IPS DF 4.7 (cell line): ENCODE results near the gene RPS6KA5.
A peak's percentile ranks its signal among the peaks of the same experiment; 100 is the strongest.
"Not testable (repeated sequence)": the region's sequence is repeated elsewhere in the genome, so short reads cannot be mapped to it uniquely, and the experiment has no call there.

Source experiments
- DNase-seq: peaks from one replicate; pipeline ENCODE4 v3.0.0-alpha.2; 2013; ENCODE audit warnings: low spot score; ENCODE audit errors: extremely low read depth

The RPS6KA5 gene

DNA sequence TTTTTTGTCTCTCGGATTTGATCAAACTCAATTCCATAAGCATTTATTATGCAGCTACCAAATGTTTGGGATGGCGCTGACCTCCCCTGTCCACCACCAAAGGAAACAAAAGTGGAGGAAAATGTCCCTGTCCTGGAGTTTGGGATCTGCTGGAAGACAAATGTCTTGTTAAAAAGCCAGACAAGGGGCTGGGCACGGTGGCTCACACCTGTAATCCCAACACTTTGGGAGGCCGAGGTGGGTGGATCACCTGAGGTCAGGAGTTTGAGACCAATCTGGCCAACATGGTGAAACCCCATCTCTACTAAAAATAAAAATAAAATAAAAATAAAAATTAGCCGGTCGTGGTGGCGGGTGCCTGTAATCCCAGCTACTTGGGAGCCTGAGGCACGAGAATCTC lies 221.9 kb downstream of the RPS6KA5 start:
- not testable (repeated sequence) for DNase-seq

DNA sequence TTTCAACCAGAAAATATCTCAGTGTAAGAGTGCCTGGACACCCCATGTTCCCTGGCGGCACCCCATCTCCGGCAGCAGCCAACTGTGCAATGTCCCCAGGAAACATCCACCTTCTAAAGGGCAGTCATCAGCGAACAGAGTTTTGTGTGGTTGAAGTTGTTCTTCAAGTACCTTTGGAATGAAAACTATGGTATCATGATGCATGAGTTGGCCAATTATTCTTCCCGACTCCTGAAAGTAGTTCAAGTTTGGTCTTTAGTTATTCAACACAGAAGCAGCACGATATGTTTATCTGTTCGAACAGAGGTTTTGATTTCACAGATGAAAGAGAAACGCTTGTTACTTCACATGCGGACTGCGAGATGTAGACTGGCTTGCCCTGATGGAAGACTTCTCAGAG lies 223.1 kb downstream of the RPS6KA5 start:
- DNase-seq = no peak

DNA sequence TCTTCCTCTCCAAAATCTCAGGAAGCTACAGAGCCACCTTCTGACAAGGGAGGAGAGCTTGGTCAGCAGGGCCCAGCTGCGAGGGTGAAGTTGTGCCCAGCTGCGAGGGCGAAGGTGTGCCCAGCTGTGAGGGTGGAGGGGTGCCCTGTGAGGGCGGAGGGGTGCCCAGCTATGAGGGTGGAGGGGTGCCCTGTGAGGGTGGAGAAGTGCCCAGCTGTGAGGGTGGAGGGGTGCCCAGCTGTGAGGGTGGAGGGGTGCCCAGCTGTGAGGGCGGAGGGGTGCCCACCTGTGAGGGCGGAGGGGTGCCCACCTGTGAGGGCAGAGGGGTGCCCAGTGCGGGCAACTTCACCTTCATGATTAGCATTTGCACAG lies 223.8 kb downstream of the RPS6KA5 start:
- no peak for DNase-seq

DNA sequence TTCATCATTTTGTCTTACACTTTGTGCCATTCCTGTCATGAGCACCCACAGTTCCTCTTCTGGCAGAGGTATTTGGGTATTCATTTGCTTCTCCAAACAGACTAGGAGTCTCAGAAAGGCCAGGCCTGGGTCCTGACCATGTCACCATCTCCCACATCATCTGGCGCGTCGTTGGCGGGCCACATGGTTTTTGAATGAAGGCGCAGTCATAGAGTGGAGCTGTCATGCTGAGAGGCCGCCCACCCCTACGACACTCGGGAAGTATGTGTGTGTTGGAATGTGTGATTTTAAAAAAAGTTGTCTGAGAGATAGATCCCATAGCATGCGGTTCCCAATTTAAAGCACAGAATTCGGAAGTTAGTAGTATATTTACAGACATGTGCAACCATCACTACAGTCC lies 228.6 kb downstream of the RPS6KA5 start:
- no peak for DNase-seq

DNA sequence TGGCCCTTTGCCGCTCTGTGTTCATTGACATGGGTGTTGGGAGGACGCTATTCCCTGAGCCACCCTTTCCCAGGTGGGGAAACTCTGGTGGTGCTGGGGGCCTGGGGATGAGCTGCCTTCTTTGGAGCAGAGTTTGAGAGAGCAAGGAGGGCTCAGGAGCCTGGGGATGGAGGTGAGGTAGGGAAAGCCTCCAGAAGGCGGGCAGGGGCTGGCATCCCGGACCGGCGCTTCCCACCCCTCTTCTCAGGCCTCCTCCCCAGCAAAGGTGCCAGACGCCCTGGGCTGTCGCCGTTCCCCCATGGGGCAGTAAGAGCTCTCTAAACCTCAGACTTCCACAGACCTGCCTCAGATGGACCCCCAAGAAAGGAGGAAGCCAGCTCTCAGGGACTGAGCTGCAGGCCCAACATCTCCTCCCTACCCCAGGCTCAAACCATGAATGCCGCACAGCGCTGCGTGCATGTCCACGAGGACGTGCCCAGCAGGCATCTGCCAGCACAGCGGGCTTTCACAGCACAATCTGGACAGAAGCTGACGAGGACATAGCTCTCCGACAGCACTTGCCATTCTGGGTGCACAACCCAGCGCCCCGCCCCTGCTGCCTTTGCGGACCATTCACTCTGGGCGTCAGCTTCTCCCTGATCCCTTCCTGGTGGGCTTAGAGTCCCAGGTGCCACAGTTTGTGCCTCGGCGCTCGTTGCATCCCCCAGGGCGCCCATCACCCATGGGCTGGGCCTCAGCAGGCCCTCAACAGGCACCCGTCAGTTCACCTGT lies 229.3 kb downstream of the RPS6KA5 start:
- no peak for DNase-seq

DNA sequence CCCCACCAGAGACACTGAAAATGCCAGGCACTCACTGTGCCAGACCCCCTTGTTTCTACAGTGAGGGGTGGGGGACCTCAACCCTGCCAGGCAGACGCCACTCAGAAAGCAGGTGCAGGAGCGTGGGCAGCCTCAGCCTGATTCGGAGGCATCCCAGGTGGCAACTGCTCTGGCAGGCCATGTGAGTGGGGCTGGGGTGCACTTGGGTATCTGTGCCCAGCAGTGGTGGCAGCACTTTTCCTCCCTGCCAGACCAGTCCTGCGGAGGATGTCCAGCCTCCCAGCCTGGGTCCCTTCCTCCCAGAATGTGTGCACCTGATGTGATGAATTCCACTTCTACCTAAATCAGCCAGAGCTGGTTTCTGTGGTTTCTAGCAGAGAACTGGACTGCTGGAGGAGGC lies 230.8 kb downstream of the RPS6KA5 start:
- no peak for DNase-seq

DNA sequence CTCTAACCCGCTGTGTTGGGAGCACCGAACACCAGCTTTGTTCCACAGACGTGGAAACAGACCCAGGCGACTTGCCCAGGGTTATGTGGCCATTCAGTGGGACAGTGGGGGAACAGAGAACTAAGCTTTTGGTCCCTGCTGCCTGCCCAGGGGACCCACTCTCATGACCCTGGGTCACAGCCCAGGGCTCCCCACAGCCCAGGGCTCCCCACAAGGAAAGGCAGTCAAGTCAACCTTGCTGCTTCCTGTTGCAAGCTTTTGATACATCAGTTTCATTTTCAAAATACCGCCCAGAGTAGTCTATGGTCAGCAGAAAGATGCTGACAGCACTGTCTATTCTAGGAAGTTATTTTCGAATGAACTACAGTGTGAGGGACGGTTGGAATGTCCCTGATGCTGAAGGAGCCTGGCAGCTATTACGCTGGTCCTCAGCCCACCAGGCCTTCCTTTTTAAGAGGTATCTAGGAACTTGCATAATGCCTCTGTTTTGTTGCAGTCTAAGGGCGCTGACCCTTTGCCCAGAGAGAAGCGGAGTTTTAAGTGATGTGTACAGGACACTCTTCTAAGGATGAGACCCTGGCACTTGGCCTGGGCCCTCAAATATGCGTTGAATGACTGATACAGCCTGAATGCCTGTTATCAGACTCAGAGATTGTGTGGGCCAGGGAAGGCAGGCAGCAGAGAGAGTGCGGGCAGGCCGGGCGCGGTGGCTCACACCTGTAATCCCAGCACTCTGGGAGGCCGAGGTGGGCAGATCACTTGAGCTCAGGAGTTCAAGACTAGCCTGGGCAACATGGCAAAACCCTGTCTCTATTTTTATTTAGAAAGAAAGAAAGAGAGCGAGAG lies 231.6 kb downstream of the RPS6KA5 start:
- DNase-seq = no peak

DNA sequence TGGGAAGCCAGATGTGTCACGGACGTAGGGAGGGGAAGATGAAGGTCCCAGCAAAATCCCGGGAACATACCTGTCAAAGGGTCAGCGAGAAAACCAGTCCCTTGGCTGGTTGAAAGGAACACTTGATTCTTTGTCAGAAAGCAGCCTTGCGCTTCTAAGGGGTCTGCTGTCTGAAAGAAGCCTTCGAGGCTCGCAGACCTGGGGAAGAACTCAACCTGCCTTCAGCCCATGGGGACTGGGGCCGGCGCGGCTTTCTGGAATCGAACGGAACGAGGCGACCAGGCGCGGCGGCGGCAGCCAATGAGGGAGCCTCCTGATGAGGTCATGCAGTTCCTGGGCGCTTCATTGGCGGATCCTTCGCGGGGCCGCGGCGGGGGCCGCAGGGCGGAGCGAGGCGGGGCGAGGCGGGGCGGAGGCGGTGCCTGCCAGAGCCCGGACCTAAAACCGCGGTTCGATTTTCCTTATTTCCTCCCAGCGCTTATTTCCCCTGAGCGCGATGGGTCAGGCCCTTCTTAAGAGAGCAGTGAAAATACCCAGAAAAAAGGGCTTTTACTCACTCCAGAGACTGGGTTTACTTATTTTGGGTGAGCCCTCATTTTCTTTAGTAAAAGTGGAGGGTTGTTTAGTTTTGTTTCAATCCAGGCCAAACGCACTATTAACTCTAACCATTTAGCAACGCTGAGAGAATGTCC lies 232.4 kb downstream of the RPS6KA5 start:
- peak; percentile 68 for DNase-seq

DNA sequence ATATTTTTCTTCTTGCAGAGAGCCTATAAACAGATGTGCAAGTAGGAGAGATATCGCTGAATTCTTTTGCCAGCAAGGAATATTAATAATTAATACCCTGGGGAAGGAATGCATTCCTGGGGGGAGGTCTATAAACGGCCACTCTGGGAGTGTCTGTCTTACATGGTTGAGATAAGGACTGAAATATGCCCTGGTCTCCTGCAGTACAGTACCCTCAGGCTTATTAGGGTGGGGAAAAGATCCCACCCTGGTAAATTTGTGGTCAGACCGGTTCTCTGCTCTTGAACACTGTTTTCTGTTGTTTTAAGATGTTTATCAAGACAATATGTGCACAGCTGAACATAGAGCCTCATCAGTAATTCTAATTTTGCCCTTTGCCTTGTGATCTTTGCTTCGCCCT lies 236.9 kb downstream of the RPS6KA5 start:
- not testable (repeated sequence) for DNase-seq

DNA sequence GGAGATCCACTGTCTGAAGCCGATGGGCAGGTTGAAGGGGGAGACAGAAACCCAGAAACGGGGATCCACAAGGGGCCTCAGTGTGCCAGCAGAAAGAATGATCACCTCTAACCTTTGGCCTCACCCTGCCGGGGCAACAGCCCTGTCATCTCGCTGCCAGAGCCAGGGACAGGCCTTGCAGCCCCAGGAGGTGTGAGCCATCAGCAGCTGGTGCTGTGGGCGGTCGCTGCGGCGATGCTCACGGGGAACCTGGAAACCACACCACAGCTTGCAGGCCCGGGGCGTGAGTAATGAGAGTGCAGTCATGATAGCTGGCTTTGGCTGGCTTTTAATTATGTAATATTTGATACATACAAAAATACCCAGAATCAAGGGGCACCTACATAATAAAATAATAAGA lies 239.5 kb downstream of the RPS6KA5 start:
- no peak for DNase-seq

DNA sequence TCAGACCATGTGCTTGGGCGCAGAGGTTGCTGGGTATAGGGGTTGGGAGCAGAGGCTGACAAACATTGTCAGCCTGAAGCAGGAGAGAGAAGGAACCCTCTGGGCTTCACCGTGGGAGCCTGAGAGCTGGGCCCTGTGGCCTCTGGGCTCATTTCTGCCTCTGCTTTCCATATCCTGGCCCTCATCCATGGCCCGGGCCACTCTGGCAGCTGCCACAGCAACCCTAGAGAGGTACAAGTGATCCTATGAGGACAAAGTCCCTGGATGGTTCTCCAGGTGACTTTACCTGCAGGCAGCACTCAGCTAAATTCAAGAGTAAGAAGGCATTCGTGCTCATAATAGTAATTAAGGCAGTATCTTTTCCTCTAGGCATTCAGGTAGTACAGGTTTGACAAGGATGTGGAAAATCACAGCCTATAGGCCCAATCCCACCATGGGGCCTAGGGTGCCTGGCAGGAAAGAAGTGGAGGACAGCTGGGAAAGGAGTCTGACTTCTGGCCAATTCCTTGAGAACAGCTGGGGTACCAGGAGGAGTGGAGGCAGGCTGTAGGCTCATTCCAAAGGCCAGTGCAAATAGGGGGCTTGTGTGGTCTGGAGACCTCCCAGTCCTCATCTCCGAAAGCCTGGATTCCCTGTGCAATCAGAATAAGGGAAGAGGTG lies 240.6 kb downstream of the RPS6KA5 start:
- no peak for DNase-seq

DNA sequence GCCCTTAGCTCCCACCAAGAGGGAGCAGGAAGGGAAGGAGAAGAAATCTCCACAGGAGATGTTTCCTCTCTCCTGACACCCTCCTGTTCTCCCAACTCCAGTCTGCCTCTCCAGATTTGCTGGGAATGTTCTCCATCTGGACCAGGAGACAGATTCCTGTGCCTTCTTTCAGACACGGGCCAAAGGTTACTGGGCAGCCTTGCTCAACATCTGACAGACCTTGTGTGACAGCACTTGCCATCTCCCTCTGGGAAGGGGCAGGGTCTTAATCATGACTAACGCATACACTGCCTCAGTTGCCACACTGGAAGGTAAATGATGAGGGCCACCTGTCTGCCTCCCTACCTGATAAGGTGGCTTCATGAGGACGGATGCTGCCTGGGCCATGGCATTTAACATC lies 241.7 kb downstream of the RPS6KA5 start:
- DNase-seq = no peak

DNA sequence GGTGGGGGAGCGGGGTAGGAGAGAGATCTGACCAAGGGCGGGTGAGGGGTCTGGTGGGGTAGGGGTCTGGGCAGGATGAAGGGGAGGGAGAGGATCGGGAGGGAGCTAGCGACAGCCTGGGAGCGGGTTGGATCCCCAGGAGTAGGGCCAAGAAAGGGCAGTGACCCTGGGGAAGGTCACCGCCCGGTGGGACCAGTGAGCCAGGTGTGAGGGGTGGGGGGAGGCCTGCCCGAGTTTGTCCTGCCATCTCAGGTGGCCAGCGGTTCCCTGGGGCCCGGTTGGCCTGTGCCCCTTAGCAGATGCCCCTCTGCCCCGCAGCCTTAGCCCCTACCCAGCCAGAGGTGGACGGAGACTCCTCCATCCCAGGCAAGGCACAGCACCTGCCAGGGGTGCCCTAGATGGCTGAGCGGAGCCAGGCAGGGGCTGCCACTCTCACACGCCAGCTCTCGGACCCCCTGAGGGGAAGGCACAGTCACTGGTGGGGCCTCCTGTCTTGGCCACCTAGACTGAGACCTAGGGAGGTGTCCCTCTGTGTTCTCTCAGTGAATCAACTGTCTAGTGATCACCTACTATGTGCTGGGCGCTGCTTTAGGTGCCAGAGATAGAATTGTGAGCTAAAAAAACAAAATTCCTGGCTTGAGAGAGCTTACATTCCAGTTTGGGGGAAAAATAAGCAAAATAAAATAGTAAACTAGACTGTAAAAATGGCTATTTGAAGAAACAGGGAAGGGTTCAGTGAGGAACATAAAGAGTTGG lies 243.6 kb downstream of the RPS6KA5 start:
- DNase-seq = no peak

DNA sequence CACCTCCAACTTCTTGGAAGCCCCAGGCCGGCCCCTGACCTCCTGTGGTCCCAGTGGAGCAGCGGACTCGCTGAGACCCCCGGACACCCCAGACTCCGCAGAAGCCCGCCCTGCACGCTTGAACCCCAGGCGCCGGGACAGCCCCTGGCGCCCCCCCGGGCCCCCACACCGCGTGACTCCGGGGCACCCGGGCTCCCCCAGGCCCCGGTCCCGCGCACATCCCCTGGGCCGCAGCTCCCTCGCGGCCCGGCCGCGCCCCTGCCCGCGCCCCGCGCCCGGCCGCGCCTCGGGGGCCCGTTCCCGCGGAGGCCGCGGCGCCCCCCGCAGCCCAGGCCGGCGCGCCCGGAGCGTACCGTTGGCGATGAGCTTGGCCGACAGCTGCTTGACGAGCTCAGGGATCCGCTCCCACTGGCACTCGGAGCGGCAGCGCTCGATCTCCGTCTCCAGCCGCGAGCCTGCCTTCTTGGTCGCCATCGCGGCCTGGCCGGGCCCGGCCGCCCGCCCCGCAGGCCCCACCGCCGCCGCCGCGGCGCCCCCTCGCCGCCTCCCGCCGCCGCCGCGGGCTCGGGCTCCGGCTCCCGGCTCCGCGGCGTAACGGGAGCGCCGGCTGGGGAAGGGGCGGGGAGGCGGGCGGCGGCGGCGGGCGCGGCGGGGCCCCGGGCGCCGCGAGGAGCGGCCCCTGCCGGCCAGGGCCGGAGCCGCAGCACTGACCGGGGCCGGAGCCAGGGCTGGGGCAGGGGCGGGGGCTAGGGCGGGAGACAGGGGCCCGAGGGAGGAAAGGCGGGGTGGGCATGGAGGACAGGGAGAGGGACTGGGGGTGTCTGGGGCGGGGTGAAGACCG lies 244.4 kb downstream of the RPS6KA5 start, which contains the start of gene TTC7B:
TSS of gene TTC7B (minus strand) at position 609 of the 841 bp plus-strand sequence. CDS start at position 474, 135 bp downstream.
- no peak for DNase-seq

DNA sequence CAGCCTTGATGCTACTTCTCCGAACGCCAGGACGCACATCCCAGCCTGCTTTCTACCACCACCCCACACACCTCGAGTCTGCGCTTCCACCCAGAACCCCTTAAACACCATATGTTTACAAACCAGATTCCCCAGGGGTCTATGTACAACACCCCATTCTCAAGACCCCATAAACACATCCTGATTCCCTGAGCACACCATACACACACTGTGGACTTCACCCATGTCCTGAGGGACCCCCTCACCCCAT lies 244.9 kb downstream of the RPS6KA5 start:
- DNase-seq = no peak

DNA sequence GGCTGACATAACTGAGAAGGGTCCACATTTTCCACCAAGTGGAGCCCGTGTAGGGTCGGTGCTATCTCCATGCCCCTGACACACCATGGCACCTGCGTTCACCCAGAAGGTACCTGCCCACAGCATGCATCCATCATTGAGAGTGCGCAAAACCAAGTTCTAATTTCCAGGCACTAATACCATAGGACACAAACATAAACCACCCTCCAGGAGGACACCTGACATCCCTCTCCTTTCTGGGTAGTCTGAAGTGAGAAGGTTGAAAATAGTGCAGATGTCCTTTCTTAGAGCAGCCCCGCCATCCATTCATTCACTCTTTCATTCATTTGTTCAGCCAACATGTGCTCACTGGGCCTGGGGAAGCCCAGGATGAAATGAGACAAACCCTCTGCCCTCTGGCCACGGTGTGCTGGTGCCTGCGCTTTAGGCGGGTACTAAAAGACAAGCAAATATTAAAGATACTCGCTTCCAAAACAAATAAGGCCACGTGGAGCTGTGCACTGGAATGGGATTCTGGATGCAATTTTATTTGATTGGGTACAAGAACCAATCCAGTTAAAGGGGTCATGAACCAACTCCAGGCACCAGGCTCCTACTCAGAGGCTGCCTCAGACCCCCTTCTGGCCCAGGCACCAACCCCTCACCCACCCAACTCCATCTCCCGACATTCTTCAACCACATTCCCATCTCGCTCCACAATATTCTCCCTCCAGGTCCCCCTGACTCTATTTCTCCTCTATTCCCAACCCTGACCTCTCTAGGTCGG lies 245.5 kb downstream of the RPS6KA5 start:
- DNase-seq = no peak

DNA sequence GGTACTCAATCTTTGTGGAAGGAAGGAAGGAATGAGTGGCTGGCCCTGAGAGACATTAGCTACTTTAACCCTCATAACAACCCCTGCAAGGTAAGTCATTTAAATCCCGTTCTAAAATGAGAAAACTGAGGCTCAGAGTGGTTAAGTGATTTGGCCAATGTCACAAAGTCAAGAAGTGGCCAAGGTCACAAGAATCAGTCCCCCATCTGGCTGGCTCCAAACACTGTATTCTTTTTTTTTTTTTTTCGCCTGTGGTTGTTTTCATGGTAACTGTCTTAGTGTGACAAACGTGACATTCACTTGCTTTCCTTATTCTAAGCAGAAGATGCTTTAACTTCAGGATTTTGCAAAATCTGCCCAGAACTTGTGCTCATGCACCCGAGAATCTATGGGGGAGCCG lies 247.0 kb downstream of the RPS6KA5 start:
- DNase-seq = no peak

DNA sequence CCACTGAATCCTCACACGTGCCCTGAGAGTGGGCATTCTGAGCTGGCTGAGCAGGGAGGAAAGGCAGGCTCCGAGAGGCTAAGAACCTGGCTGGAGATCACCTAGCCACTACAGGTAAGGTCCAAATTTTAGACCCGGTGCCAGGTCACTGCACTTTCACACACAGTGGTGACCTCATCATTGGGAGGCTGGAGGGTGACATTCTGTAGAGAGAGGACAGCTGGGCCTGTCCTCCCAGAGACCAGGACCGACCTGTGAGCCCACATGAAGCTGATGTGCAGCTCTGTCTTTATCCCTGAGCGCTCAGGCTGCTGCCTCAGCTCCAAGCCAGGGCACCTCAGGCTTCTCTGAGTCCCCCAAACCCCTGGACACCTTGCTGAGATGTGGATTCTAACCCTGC lies 248.3 kb downstream of the RPS6KA5 start:
- no peak for DNase-seq

DNA sequence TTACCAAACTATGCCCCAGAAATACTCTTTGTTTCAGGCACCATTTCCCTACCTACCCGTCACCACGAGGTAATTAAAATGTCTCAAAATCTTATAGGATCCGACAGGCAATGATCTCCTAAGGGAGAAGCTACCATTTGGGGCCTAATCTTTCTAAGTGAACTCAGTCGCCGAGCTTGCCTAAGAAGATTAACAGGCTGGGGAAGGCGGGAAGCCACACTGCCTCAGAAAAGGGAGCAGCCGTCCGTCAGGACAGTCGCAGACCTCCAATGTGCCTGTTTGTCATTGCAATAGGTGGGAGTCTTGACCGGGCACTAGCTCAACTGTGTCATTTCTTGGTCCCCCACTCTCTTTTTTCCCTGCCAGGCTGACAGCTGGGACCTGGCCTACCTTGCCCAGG lies 248.8 kb downstream of the RPS6KA5 start:
- DNase-seq = no peak
